ENCODE data around the gene GAL3ST2. TPM values are rescaled to one million over a fixed set of nuclear protein-coding genes. Genes with fewer than 3 reads are reported as not detected.

GAL3ST2 gene
- total and polyA plus RNA-seq, 7 donors, result 0.14 to 0.16 TPM; not detected in 5

- Histone ChIP-seq H3K27ac (no peak overlapping the region), H3K4me1 (peaks cover 21% of the 10 kb centered on the region), H3K9me3 (no peaks in the 10 kb centered on the region), H3K36me3 (ENCODE audit: insufficient read depth in 1 of 2, low read depth in 1 of 2) (no peaks in the 10 kb centered on the region), H3K4me3 (no peak overlapping the region), H3K27me3 (ENCODE audit: insufficient read depth in 3 of 3, low read length in 2 of 3) (no peaks in the 10 kb centered on the region)
- no peak for TF ChIP-seq CTCF (IDR thresholded peaks at IDR 0.05)
- intact Hi-C loops (cut with DNase I), result no loop called here
- ATAC-seq (no peak), DNase-seq (peak; percentile 18 to 51)
- WGBS, 3 donors, result 61 to 79% (median 69%) methylated on average over 31 to 40 of the region's 40 CpGs
Observed at GRCh38 chr2:241812730-241813643, 36.4 kb downstream of the GAL3ST2 start.

GRCh38 chr2:241813644-241814392, 37.2 kb downstream of the GAL3ST2 start:
- ATAC-seq, result no peak

GRCh38 chr2:241814393-241814642, 37.7 kb downstream of the GAL3ST2 start:
- no peaks in the 10 kb centered on the region for H3K36me3 ChIP-seq (ENCODE audit: insufficient read depth in 1 of 2, low read depth in 1 of 2)
- H3K4me1 ChIP-seq, result peaks cover 19% of the 10 kb centered on the region
- H3K9me3 ChIP-seq, result no peaks in the 10 kb centered on the region
- no peak overlapping the region for H3K27ac ChIP-seq
- no peak for TF ChIP-seq CTCF (IDR thresholded peaks at IDR 0.05)
- 90 to 93% (median 92%) methylated on average over 9 to 17 of the region's 17 CpGs for WGBS, 3 donors
- no peak overlapping the region for H3K4me3 ChIP-seq
- intact Hi-C loops (cut with DNase I), result no loop called here
- ATAC-seq, result no peak
- DNase-seq, result peak; percentile 10 to 48
- no peaks in the 10 kb centered on the region for H3K27me3 ChIP-seq (ENCODE audit: insufficient read depth in 3 of 3, low read length in 2 of 3)

More at GRCh38 chr2:241813644-241814392, 37.2 kb downstream of the GAL3ST2 start:
- Histone ChIP-seq H3K9me3 (no peaks in the 10 kb centered on the region), H3K36me3 (ENCODE audit: insufficient read depth in 1 of 2, low read depth in 1 of 2) (no peaks in the 10 kb centered on the region), H3K4me3 (no peak overlapping the region), H3K4me1 (peaks cover 21% of the 10 kb centered on the region), H3K27me3 (ENCODE audit: insufficient read depth in 3 of 3, low read length in 2 of 3) (no peaks in the 10 kb centered on the region), H3K27ac (no peak overlapping the region)
- intact Hi-C loops (cut with DNase I), result no loop called here
- DNase-seq, result peak; percentile 18 to 59
- 54 to 65% (median 59%) methylated on average over 14 to 20 of the region's 20 CpGs for WGBS, 3 donors
- no peak for TF ChIP-seq CTCF (IDR thresholded peaks at IDR 0.05)

- Histone ChIP-seq H3K4me1 (peaks cover 13% of the 10 kb centered on the region), H3K4me3 (no peak overlapping the region), H3K27ac (no peak overlapping the region), H3K36me3 (ENCODE audit: insufficient read depth in 1 of 2, low read depth in 1 of 2) (no peaks in the 10 kb centered on the region), H3K27me3 (ENCODE audit: insufficient read depth in 3 of 3, low read length in 2 of 3) (no peaks in the 10 kb centered on the region), H3K9me3 (no peaks in the 10 kb centered on the region)
- ATAC-seq (no peak), DNase-seq (peak in 1 of 2 donors; percentile 49)
- no peak for TF ChIP-seq CTCF (IDR thresholded peaks at IDR 0.05)
- intact Hi-C loops (cut with DNase I), result no loop called here
- 92 to 93% (median 92%) methylated on average over 35 to 52 of the region's 52 CpGs for WGBS, 3 donors
Observed at GRCh38 chr2:241814643-241815476, 38.2 kb downstream of the GAL3ST2 start.

Data from psoas muscle (tissue), 8 donors.